GM13976 (cell line): ENCODE results near the gene TTC34.

ENCODE experiments used
- DNase-seq: peaks from one replicate; pipeline ENCODE4 v3.0.0; 2012; ENCODE audit warnings: low spot score
- in situ Hi-C: fragments of 300-500 bp; cut with MboI; formaldehyde crosslinking; loops from one replicate; pipeline ENCODE4 v1.12.0; 2022; ENCODE audit warnings: low sequenced_read_pairs, mixed read lengths, inconsistent platforms; ENCODE audit not compliant: unreplicated experiment
- TF ChIP-seq, protein P1 (sequence below): IDR thresholded peaks from 2 replicates; pipeline ENCODE4 v1.5.1; 2012; ENCODE audit warnings: borderline replicate concordance, mild to moderate bottlenecking; ENCODE audit not compliant: insufficient read depth; ENCODE audit errors: extremely low read depth, missing control alignments, control extremely low read depth

The TTC34 gene

DNA sequence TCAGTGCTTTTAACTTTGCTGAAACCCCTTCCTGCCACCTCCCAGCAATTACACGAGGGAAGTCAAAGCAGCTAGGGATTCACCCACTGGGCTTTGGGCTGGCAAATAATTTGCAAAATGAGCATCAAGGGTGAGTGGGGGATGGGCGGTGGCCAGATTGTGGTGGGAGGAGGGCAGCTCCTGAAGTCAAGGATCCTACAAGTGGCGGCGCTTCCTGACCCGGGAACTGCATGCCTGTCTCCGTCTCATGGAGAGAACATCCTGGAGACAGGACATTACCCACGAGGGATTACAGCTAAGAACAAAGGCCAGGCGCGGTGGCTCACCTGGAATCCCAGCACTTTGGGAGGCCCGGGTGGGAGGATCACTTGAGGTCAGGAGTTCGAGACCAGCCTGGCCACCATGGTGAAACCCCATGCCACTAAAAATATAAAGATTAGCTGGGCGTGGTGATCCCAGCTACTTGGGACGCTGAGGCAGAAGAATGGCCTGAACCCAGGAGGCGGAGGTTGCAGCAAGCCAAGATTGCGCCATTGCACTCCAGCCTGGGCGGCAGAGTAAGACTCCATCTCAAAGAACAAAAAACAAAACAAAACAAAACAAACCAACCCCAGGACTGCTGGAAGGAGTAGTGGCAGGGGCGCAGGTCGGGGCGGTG is 12.9 kb downstream of the TTC34 start:
- in situ Hi-C loops, result no loop called here
- no peak for DNase-seq

DNA sequence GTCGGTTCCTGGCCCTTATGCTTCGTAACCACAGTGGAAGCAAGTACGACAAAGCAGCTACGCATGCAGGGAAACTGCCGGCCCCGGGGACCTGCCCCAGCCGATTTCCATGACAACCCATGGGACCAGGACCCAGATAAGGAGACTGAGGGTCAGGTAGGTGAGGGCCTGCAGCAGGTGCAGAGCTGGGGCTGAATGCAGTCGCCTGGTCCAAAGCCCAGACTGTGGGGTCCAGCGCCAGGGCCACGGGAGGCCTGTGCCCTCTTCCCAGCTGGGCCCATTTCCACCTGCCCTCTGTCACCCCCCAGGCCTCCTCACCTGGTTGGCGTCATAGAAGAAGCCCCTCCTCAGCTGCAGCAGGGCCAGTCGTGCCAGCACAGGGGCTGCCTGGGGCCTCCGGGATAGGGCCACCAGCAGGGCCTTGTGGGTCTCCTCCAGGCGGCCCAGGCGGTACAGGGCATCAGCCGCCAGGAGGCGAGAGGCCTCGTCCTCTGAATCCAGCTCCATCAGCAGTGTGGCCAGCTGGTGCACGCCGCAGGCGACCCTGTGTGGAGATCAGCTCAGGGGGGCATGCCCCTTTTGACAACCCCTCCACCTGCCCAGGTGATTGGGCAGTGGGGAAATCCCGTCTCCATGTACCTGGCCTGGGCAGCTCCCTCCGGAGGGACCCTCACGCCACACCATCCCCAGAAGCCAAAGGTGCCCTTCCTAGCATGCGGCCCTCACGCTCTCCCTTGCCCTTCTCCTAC is 14.2 kb downstream of the TTC34 start:
- in situ Hi-C loops, result no loop called here
- TF ChIP-seq, protein P1, sequence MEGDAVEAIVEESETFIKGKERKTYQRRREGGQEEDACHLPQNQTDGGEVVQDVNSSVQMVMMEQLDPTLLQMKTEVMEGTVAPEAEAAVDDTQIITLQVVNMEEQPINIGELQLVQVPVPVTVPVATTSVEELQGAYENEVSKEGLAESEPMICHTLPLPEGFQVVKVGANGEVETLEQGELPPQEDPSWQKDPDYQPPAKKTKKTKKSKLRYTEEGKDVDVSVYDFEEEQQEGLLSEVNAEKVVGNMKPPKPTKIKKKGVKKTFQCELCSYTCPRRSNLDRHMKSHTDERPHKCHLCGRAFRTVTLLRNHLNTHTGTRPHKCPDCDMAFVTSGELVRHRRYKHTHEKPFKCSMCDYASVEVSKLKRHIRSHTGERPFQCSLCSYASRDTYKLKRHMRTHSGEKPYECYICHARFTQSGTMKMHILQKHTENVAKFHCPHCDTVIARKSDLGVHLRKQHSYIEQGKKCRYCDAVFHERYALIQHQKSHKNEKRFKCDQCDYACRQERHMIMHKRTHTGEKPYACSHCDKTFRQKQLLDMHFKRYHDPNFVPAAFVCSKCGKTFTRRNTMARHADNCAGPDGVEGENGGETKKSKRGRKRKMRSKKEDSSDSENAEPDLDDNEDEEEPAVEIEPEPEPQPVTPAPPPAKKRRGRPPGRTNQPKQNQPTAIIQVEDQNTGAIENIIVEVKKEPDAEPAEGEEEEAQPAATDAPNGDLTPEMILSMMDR, result no peak
- DNase-seq, result no peak

More for the DNA sequence above, 12.9 kb downstream of the TTC34 start:
- TF ChIP-seq, protein P1, result no peak

DNA sequence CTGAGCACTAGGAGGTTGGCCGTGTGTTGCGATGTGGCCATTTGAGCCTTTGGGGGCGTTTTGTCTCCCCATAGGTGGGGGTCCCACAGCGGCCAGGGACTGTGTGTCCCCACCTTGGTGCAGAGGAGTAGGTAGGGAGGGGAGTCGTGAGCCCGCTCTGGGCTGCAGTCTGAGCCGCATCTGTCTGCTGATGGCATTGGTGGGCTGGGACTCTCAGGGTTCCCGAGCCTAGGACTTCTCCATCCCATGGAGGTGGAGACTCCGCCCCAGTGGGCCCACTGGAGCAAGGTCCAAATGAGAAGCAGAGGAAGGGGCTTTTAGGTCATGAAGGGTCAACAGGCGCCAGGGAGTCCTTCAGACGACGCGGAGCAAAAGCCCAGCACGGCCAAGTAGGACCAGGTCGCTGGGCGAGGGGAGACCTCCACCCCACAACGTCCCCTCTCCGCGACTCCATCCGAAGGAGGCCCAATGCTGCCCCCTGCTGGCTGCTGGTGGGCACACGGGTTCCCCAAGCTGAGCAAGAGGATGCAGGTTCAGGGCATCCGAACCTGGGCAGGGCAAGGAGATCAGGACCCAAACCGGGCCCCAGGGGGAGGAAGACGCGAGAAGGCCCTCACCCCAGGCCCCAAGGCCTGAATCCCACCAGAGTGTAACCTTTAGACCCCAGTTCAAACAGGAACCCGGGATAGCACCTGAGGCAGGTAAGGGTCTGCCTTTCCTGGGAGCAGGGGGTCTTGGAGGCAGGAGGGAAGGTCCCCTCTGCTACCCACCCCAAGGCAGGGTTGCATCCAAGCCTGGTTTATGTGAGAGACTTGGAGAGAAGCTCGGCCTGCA is 14.9 kb downstream of the TTC34 start:
- TF ChIP-seq, protein P1, result peak; percentile 78
- in situ Hi-C loops, result no loop called here
- DNase-seq, result peak; percentile 80

DNA sequence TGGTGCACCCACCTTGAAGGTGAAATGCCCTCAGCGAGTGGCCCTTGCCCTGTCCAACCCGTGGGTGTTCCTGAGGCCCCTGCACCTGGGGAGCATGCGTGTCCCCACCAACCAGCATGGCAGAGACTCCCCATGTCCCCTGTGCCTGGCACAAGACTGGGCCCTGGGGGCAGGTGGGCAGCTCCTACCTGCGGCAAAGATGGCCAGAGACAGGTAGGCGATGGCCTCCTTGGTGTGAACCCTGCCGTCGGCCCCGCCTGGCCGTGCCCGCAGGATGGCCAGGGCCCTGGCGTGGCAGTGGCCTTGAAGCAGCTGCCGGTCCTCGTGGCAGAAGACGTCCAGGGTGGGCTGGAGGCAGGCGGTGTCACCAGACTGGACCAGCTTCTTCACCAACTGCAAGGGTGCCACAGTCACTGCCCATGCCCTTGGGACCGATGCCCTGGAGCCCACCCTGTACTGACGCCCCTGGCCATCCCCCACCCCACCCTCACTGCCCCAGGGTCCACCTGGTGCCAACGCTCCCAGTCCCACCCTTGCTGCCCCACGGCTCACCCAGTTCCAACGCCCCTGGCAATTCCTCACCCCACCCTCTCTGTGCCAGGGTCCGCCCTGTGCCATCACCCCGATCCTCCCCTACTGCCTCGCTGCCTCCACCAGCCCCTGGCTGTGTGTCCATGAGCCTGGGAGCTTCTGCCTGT is 15.7 kb downstream of the TTC34 start:
- TF ChIP-seq, protein P1, result no peak
- in situ Hi-C loops, result no loop called here
- no peak for DNase-seq

DNA sequence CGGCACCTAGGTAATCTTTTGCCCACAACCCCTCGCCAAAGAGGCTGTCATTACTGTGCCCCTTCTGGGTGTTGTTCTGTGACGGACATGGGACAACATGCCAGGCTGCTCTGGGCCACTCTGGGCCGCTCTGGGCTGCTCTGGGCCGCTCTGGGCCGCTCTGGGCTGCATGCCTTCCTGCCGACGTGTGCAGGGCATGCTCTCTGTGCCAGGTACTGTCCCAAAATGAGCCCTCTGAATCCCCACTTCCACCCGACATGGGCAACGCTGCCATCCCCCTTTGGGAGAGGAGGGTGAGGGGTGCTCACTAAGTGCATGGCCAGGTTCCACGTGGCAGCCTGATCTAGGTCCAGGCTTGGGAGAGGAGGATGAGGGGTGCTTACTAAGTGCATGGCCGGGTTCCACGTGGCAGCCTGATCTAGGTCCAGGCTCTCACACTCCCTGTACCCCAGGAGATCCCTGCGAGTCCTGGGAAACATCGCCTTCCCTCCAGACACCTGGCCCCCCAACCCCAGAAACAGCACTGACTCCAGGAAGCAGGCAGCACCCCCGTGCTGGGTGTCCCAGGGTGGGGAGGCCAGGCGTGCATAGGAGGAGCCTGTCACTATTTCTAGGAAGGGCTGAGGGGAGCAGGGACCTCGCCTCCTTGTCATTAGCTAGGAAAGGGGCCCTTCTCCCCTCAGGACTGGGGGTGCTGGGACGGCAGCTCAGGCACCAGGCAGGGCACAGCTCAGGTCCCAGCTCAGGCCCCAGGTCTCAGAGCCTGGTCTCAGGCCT is 16.5 kb downstream of the TTC34 start:
- no peak for DNase-seq
- TF ChIP-seq, protein P1, result no peak
- in situ Hi-C loops, result no loop called here
